ENCODE data around the gene PAPPA2.
"Not testable (repeated sequence)": the region's sequence is repeated elsewhere in the genome, so short reads cannot be mapped to it uniquely, and the experiment has no call there.

Gene PAPPA2

DNA sequence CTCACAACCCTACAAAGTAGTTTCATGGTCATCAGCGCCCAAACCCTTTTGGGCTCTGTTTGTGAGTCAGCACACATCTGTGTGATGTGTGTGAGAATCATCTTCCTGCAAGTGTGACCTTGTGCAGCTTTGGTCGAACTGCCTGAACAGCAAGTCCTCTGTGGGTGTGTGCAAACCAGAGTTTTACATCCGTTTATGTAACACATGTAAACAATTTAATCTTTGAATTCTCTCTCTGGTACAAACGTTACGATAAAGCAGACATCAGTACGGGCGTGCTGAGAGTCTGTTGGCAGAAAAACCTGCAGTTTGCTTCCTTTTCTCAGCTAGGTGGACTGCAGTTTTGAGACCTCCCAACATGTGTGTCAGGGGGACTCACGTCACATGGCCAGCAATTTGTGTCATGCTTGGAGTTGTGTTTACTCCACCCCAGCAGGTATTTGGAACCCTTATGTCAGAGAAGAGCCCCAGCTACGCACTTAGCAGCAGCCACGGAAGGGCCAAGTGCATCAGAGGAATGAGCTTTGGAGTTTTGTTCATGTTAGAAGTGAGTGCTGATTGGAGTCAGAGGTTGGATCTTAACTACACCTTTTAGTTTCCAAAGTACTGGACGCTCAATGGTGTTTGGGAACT is 230.8 kb downstream of the PAPPA2 start:
- DNase-seq (ENCODE audit: low read depth) = no peak

DNA sequence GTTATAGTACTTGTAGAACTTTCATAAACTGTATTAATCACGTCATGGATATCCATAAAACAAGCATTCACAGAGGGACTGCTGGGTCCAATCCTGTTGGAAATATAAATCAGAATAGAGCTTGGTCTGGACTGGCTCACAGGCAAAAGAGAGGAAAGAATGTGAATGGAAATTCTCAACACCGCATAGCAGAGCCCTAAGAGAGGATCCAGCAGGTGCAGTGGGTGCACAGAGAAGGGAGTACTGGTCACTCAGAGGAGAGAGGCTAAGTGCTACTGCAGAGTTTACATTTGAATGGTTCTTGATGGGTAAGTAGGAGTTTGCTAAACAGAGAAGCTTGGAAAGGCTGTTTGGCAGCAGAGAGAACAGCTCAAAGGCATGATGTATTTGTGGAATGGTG is 231.7 kb downstream of the PAPPA2 start:
- DNase-seq (ENCODE audit: low read depth) = no peak

DNA sequence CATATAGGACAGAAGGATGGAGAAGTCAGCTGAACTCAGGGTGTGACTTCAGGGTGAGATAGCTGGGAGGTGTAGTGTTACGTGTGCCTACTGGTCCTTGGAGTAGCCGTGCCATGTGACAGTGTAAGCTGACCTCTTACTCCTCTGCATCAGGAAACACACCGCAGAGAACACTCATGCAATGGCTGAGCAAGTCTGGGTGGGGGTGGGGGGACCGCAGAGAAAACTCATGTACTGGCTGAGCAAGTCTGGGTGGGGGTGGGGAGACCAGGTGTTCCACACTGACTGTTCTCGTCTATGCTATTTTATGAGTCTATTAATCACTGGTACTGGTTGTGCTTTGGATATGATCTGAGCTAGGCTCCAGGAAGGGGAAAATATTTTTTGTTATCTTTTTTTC is 233.1 kb downstream of the PAPPA2 start:
- no peak for DNase-seq (ENCODE audit: low read depth)

DNA sequence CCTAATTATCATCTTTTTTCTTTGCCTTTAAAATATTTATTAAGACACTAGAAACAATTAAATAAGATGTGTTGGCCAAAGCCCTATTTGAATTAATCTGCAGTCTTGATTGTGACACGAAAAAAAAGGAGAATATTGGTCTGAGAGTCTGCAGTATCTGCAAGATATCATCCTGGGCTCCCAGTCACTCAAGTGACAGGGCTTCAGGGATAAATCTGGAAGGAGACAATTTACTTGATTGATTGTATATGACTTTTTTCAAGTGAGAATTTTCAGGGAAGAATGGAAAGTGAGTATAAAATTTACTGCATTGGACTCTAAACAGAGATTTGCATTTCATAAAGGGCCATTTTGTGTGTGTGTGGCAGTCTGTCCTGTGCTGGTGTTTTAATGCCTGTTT is 233.7 kb downstream of the PAPPA2 start:
- no peak for DNase-seq (ENCODE audit: low read depth)

DNA sequence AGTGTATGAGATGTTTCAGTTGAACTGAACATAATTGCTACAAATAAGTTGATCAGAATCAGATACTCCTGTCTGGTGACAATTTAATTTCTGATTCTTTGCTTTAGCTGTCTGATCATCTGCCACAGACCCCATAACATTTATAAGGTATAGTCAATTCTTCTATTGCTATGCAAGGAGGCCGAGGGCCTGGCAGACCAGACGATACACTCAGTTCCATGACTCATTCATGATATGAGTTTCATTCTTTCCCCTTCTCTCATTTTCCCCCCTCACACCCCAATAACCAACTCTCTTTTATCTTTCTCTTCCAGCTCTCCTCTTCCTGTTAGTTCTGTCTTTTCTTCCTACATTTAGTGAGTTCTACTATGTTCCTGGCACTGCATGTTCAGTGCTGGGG is 236.8 kb downstream of the PAPPA2 start:
- no peak for DNase-seq (ENCODE audit: low read depth)

DNA sequence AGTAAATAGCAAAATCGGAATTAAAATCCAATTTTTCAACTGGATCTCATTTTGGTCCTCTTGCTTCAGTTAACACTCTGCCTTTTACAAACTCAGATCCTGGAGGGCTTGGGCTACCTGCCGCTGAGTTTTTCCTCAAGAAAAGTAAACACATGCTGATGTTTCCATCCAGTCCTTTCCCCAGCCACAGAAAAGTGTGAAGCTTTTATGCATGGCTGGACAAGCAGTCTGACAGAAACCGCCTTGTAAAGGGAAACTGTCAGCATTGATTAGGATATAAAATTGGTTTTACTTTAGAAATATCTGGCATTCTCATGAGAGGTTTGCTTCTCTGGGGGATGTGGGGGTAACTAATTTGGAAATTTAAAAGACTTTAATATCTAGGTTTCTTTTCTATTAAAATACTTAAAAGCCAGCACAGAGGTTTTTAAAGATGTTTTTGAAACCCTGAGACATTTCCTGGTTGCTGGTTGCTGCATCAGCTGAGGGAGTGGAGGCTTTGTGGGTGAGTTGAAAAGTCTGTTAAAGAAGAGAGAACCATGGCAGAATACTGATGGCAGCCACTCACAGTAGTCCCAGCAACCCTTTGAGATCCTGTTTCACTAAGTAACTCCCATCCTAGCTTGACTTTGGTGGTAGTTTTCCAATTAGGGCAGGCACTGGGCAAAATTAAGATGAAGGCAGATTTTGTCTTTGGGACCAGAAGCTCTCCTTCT is 238.3 kb downstream of the PAPPA2 start:
- DNase-seq (ENCODE audit: low read depth) = no peak

DNA sequence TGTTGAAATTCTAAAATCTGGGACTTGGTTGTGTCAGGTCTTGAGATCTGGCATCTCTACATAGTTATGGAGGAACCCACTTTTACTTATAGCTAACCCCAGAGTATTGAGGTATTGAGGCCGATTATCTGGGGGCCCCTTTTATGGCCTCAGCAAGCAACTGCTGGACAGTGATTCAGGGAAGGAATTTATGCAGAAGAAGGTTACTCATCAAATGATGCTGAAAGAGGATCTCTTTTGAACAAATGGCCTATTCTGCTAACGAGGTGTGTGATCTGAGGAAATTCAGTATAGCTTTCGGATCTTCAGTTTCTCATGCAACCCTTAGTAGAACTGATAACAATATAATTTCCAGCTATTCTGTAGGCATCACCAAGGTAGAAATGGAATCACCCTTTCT is 239.9 kb downstream of the PAPPA2 start:
- no peak for DNase-seq (ENCODE audit: low read depth)

DNA sequence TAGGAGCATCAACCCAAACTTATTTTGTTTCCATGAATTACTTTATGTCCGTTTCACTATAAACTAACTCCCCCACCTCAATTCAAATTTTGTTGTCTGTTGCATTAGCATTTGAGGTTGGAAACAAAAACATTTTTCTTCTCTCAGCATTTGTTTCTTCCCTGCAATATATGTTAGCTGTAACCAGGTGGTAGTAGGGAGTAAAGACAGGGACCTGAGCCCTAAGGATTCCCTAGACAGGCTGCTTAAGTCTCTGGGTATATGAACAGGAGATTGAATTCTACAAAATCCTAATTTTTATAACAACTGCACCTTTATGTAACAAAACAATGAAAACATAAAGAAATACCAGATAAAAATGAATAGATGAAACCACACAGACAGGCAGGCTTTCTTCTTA is 242.6 kb downstream of the PAPPA2 start:
- DNase-seq (ENCODE audit: low read depth) = no peak

DNA sequence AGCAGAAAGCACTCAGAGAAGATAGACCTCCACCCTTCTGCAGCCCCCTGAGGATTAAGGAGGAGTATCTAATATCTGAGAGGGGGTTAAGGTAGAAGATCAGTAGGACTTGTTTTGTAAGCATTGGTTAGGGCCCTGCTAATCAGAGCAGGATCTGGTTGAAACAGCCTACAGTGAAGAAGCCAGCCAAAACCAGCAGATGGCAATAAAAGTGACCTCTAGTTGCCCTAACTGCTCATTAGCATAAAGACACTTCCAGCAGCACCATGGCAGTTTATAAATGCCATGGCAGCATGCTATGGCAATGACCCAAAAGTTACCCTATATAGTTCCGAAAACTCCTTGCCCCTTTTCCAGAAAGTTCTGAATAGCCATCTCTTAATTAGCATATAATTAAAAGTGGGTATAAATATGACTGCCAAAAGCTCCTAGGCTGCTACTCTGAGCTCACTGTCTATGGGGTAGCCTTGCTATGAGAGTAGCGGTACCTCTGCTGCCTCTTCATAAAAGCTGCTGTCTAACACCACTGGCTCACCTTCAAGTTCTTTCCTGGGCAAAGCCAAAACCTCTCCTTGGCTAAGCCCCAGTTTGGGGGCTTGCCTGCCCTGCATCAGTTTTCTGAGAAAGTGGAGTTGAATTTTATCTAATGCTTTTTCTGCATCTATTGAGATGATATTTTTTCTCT is 254.2 kb downstream of the PAPPA2 start:
- no peak for DNase-seq (ENCODE audit: low read depth)

DNA sequence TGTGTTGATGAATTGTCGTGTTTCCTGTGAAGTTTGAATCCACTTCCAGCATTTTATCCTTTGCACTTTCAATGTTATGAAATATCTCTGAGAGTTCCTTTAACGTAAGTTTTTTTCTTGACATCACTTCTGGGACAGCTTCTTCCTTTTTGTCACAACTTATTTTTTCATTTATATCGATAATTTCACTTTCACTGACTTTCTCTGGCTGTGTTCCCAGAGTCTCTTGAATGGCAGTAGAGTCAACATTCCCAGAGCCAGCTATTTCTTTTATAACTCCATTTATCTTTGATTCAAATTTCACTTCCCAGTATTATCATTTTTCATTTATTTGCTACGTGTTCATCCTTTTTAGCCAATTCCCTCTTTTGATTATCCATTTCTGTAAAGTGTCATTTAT is 256.5 kb downstream of the PAPPA2 start:
- no peak for DNase-seq (ENCODE audit: low read depth)

DNA sequence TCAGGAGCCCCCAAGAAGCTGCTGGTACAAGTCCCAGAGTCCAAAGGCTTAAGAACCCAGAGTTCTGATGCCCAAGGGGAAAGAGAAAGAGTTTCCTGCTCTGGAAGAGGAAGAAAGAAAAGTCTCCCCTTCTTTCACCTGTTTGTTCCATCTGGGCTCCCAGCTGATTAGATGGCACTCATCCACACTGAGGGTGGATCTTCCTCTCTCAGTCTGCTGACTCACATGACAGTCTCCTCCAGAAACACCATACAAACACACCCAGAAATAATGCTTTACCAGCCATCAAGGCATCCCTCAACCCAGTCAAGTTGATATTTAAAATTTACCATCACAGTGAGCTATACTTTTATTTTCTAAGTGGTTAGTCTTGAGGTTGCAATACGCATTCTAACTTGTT is 257.9 kb downstream of the PAPPA2 start:
- no peak for DNase-seq (ENCODE audit: low read depth)

DNA sequence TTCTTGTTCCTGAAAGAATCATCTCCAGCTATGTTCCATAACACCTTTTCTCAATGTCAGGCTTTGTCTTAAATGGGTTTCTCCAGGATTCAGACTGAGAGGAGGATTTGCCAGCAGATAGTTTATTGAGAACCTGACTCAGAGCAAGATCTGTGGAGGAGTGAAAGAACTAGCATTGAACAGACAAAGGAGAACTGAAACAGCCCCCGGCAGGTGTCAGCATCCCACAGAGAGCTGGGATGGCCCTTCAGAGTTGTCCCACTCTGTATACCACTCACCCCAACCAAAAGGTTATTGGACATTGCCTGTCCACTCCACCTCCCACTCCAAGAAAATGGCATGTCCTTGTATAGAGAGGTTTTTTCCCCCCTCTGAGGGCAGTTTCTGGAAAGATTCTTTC is 270.7 kb downstream of the PAPPA2 start:
- no peak for DNase-seq (ENCODE audit: low read depth)

DNA sequence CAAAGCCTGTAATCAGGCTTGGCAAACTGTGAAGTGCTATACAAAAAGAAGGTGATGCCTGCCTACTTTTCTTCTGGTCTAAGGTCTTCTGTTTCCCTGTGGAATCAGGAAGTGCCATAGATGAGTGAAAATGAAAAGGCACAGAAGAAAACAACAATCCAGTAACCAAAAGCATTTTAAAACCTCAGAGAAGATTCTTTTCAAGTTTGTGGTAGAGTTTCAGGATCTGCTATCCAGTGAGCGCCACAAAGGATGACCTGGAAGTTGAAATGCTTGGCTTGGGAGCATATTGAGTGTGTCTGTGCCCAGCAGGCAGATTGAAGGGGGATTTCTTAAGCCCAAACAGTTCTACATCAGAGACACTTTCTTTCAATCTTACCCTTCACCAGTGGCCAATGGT is 272.2 kb downstream of the PAPPA2 start:
- no peak for DNase-seq (ENCODE audit: low read depth)

DNA sequence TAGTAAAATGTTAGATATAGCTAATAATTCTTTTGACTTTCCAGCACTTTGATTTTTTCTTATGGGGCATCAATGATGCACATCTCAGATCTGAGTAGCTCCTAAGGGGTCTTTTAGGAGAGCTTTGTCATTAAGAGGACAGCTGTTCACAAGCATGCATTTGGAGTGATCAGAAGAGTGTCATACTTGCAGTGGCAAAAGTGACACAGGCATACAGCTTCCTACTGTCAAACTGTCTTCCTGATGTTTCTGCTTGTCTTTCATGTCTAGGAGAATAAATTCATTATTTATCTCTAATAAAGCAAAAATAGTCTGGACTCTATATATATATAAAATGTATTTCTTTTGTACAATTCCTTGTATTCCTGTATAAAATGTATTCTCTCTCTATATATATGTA is 273.0 kb downstream of the PAPPA2 start:
- no peak for DNase-seq (ENCODE audit: low read depth)

DNA sequence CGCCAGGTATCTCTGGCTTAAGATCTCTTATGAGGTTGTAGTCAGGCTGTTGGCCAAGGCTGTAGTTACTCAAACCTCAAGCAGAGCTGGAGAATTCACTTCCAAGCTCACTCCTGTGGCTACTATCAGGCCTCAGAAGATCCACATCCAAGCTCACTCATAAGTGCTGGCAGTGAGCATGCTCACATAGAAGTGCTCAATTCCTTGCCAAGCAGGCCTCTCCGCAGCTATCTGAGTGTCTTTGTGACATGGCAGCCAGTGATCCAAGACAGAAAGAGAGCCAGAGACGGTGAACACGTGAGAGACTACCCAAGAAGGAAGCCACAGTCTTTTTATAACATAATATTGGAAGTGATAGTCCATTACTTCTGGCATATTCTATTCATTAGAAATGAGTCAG is 278.2 kb downstream of the PAPPA2 start:
- no peak for DNase-seq (ENCODE audit: low read depth)

DNA sequence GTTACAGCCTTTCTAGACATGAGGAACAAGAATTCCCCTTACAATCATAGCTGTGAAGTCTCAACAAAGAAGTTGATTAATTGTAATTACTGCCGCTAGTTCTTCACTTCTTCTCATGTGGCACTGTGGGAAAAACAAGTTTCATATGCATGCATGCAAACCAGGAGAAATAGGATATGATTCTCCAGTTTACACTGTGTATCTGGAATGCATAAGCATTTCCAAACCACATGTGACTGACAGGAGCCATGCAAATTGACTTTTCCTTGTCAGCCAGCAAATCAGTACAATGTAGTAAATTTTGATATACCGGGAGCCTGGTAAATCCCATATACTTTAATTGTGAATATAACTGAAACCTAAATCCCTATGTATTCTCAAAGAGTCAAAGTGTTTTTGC is 279.3 kb downstream of the PAPPA2 start:
- DNase-seq (ENCODE audit: low read depth) = no peak

DNA sequence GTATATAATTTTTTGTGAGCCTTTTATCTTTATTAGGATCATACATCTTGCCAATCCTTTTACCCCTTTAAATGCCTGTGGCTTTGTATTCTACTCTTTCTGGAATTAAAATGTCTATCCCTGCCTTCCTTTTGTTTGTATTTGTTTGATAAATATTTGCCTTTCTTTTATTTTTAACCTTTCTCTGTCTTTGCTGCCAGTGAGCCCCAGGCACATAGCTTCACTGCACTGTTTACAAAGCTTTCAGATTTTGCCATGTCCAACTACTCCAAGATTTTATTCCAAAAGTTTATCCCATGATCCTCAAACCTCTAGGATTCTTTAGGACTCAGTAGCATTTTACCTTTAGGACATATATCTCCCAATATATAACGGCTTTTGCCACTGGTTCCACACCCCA is 281.2 kb downstream of the PAPPA2 start:
- no peak for DNase-seq (ENCODE audit: low read depth)

DNA sequence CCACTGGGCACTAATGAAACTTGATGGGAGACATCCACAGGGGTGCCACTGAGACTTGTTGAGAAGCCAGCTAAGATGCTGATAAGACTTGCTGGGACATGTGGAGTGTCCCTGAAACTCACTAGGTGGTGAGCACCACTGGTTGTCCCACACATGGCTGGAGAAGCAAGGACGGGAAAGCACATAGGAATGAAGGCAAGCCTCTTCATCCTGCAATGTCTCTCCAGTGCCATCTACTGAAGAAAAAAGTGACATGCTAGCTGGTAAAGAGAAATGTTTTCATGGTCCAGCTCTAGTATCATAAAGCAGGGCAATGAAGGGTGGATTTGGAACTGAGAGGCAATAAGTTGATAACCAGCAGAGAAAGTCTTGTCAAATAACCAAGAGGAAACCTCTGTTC is 283.0 kb downstream of the PAPPA2 start:
- no peak for DNase-seq (ENCODE audit: low read depth)

DNA sequence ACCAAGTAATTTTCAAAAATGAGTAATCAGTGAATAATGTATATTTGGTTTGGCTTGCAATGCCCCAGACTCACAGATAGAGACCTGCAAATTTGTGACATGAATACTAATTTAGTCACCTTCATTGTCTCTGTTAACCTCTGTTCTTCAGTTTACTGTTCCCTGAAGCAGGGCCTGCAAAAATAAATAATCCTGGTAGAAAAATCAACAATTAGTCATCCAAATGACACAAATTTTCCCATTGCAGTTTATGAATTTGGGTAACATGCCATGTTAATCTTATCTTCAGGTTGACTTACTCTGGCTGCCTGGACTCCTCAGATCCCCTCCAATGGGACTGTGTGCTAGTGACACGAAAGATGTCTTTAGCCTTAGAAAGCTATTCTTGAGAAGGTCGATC is 289.5 kb downstream of the PAPPA2 start:
- DNase-seq (ENCODE audit: low read depth) = no peak

DNA sequence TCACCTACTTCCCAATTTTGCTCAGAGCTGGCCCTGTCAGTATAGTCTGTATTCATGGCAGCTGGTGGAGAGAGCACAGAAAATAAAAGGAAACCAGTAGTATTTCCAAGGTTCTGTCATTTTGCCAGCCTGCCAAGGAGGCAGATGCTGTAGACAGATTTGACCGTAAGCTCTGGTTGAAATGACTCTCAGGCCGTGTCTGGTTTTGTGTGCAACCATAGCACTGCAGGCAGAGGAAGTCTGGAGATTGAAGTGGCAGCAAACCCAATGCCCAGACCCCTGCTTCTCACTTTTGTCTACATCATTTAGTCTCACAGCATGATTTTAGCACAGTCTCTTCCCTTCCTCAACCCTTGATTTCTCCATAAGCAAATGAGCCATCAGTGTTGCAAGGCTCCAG is 291.7 kb downstream of the PAPPA2 start:
- no peak for DNase-seq (ENCODE audit: low read depth)

DNA sequence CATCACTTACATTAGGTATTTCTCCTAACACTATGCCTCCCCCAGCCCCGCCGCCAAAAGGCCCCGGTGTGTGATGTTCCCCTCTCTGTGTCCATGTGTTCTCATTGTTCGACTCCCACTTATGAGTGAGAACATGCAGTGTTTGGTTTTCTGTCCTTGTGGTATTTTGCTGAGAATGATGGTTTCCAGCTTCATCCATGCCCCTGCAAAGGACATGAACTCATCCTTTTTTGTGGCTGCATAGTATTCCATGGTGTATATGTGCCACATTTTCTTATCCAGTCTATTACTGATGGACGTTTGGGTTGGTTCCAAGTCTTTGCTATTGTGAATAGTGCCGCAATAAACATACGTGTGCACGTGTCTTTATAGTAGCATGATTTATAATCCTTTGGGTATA is 293.8 kb downstream of the PAPPA2 start:
- DNase-seq (ENCODE audit: low read depth) = not testable (repeated sequence)

DNA sequence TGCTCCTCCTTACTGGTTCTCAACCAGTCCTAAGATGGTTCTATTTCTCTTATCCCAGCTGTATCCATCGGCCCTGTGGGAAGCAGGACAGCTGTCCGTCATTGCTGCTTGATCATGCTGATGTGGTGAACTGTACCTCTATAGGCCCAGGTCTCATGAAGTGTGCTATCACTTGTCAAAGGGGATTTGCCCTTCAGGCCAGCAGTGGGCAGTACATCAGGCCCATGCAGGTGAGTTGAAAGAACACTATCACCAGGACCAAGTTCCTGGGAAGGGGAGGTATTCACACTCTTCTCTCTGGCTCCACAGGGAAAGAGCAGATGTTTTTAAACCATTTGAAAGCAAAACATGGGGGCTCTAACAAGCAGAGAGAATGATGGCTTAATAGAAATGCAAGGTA is 302.6 kb downstream of the PAPPA2 start:
- DNase-seq (ENCODE audit: low read depth) = no peak

DNA sequence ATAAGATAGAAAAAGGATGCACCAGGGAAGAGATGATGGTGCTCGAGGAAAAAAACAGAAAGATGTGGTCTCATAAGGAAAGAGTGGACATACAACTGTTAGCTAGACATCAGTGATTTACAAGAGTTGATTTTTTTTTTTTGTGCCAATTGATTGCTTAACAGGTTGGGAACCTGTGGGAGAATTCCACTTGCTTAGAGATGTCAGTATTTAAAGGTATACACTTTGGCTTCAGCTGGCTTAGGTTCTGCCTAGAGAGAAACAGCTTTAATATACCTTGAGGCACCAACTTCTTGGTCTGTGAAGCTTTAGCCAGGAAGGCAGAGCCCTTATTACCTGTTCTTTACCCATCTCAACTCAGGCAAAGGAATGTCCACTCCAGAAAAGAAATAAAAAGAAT is 303.8 kb downstream of the PAPPA2 start:
- no peak for DNase-seq (ENCODE audit: low read depth)

DNA sequence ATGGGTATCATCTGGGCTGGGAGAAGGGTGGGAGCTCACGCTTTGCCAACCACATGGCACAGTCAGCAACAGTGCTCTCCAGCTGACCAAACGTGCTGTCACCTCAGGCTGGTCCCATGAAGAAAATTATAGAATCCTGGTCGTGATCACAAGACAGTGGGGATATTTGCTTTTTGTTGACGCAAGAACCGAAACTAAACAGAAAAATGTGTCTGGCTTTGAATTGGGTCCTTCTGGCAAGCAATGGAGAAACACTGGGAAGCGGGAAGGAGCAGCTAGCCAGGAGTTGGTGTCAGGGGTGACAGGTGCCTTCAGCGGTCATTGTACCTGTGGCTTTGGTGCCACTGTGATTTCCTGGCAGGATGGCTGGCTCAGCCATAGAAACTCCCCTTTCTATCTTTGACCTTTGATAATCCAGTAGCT is 304.8 kb downstream of the PAPPA2 start:
- DNase-seq (ENCODE audit: low read depth) = no peak

Data from activated T-helper 1 cell treated with Interleukin-2 at 50 U/mL for 16 hours (primary cell).